ENCODE data around the gene HELZ.

DNA sequence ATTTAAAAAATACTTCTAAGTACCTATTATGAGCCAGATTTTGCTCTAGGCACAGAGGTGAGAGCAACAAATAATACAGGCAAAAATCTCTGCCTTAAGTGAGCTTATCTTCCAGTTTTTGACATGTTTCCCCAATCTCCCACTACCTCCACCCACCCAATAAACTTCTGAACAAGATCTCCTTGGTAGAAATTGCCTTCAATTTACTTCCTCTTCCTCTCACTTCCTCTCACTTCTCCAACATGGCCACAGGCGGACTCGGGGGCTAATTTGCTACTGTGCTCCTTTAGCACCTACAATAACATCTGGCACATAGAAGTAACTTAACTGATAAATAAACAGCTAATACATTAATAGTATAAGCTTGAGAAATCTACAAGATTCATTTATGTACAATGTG, 118.0 kb downstream of the HELZ start:
- TF ChIP-seq YY1 (IDR thresholded peaks at IDR 0.05; ENCODE audit: insufficient read depth, insufficient read length): no peak
- TF ChIP-seq SUZ12 (IDR thresholded peaks at IDR 0.05; ENCODE audit: extremely low read depth, insufficient read depth, insufficient read length): no peak

Measured in NT2/D1 (cell line).